HG03460 (cell line): Measurements from ENCODE around the gene PHKG2.

Source experiments
- ATAC-seq: cut with Tn5 transposase; IDR thresholded peaks from one replicate; pipeline ENCODE4 v1.9.1; 2021; ENCODE audit not compliant: unreplicated experiment

Gene PHKG2

GRCh38 chr16:30793508-30794069, 45.4 kb downstream of the PHKG2 start:
- ATAC-seq = no peak

- ATAC-seq = no peak
Observed at GRCh38 chr16:30794634-30795033, 46.4 kb downstream of the PHKG2 start.

- ATAC-seq = no peak
Observed at GRCh38 chr16:30797670-30798309, 49.6 kb downstream of the PHKG2 start.
